DND-41 (cell line): Measurements from ENCODE around the gene FBXL3.

Experiments used
- ATAC-seq: fragments of 200-7000 bp; cut with Tn5 transposase; 3 replicates; pipeline ENCODE4 v1.9.1; 2021; ENCODE audit warnings: low read depth; ENCODE audit not compliant: insufficient read depth
- DNase-seq: peaks from one replicate; pipeline ENCODE4 v3.0.0-alpha.2; 2020
- H2AFZ ChIP-seq: 2 replicates; pipeline ENCODE4 v1.6.0; 2012; ENCODE audit warnings: low read depth, low read length
- H3K27ac ChIP-seq: 2 replicates; pipeline ENCODE4 v1.5.1; 2012; ENCODE audit warnings: low read length, inconsistent platforms
- H3K27me3 ChIP-seq: fragments of 200-600 bp; sonication (generic); 2 replicates; pipeline ENCODE4 v1.6.0; 2012; ENCODE audit warnings: low read length, mild to moderate bottlenecking, inconsistent platforms; ENCODE audit not compliant: insufficient read depth, poor library complexity
- H3K36me3 ChIP-seq: 2 replicates; pipeline ENCODE4 v1.5.1; 2012; ENCODE audit warnings: low read length, inconsistent platforms; ENCODE audit not compliant: insufficient read depth
- H3K4me1 ChIP-seq: 2 replicates; pipeline ENCODE4 v1.5.1; 2012; ENCODE audit warnings: mild to moderate bottlenecking, low read length; ENCODE audit not compliant: insufficient read depth
- H3K4me2 ChIP-seq: 2 replicates; pipeline ENCODE4 v1.6.0; 2012; ENCODE audit warnings: mild to moderate bottlenecking, moderate library complexity, low read length, inconsistent platforms; ENCODE audit not compliant: insufficient read depth
- H3K4me3 ChIP-seq, 2 experiments: fragments of 200-600 bp in 1 of 2; shearing (Covaris generic) in 1 of 2; 2 replicates each; pipeline ENCODE4 v1.5.1; 2012 to 2016; ENCODE audit warnings: inconsistent platforms in 2 of 2, low read length in 2 of 2, mild to moderate bottlenecking in 2 of 2, low read depth in 1 of 2, moderate library complexity in 1 of 2
- H3K79me2 ChIP-seq: 2 replicates; pipeline ENCODE4 v1.6.0; 2012; ENCODE audit warnings: low read length, inconsistent platforms; ENCODE audit not compliant: insufficient read depth
- H3K9ac ChIP-seq: 2 replicates; pipeline ENCODE4 v1.6.0; 2012; ENCODE audit warnings: low read depth, mild to moderate bottlenecking, inconsistent platforms, low read length, moderate library complexity
- H3K9me3 ChIP-seq: 2 replicates; pipeline ENCODE4 v1.5.1; 2012; ENCODE audit warnings: low read length, moderate library complexity, mild to moderate bottlenecking, inconsistent platforms; ENCODE audit not compliant: insufficient read depth, severe bottlenecking
- H4K20me1 ChIP-seq: 2 replicates; pipeline ENCODE4 v1.6.0; 2012; ENCODE audit warnings: low read length; ENCODE audit not compliant: insufficient read depth
- EZH2 ChIP-seq: IDR thresholded peaks from 3 replicates; pipeline ENCODE4 v1.6.1; 2012; ENCODE audit warnings: borderline replicate concordance, low read depth, mild to moderate bottlenecking, moderate library complexity, low read length, inconsistent platforms; ENCODE audit not compliant: severe bottlenecking
- TF ChIP-seq, protein P1 (sequence below): IDR thresholded peaks from 2 replicates; pipeline ENCODE4 v1.5.1; 2012; ENCODE audit warnings: borderline replicate concordance, low read length, moderate library complexity, mild to moderate bottlenecking; ENCODE audit not compliant: poor library complexity, severe bottlenecking; ENCODE audit errors: extremely low read depth

The FBXL3 gene

GRCh38 chr13:76973920-76974617 is 52.9 kb downstream of the FBXL3 start:
- ATAC-seq (no peak), DNase-seq (no peak)
- TF ChIP-seq, protein P1, sequence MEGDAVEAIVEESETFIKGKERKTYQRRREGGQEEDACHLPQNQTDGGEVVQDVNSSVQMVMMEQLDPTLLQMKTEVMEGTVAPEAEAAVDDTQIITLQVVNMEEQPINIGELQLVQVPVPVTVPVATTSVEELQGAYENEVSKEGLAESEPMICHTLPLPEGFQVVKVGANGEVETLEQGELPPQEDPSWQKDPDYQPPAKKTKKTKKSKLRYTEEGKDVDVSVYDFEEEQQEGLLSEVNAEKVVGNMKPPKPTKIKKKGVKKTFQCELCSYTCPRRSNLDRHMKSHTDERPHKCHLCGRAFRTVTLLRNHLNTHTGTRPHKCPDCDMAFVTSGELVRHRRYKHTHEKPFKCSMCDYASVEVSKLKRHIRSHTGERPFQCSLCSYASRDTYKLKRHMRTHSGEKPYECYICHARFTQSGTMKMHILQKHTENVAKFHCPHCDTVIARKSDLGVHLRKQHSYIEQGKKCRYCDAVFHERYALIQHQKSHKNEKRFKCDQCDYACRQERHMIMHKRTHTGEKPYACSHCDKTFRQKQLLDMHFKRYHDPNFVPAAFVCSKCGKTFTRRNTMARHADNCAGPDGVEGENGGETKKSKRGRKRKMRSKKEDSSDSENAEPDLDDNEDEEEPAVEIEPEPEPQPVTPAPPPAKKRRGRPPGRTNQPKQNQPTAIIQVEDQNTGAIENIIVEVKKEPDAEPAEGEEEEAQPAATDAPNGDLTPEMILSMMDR = no peak
- no peak for TF ChIP-seq EZH2
- Histone ChIP-seq H3K4me2 (no peak overlapping the region), H3K4me1 (no peaks in the 10 kb centered on the region), H3K9ac (no peak overlapping the region), H3K79me2 (no peaks in the 10 kb centered on the region), H3K4me3 (no peak overlapping the region), H3K27ac (no peak overlapping the region), H4K20me1 (no peaks in the 10 kb centered on the region), H3K9me3 (no peaks in the 10 kb centered on the region), H3K36me3 (no peaks in the 10 kb centered on the region), H3K27me3 (peaks cover 13% of the 10 kb centered on the region), H2AFZ (no peak overlapping the region)

DNA sequence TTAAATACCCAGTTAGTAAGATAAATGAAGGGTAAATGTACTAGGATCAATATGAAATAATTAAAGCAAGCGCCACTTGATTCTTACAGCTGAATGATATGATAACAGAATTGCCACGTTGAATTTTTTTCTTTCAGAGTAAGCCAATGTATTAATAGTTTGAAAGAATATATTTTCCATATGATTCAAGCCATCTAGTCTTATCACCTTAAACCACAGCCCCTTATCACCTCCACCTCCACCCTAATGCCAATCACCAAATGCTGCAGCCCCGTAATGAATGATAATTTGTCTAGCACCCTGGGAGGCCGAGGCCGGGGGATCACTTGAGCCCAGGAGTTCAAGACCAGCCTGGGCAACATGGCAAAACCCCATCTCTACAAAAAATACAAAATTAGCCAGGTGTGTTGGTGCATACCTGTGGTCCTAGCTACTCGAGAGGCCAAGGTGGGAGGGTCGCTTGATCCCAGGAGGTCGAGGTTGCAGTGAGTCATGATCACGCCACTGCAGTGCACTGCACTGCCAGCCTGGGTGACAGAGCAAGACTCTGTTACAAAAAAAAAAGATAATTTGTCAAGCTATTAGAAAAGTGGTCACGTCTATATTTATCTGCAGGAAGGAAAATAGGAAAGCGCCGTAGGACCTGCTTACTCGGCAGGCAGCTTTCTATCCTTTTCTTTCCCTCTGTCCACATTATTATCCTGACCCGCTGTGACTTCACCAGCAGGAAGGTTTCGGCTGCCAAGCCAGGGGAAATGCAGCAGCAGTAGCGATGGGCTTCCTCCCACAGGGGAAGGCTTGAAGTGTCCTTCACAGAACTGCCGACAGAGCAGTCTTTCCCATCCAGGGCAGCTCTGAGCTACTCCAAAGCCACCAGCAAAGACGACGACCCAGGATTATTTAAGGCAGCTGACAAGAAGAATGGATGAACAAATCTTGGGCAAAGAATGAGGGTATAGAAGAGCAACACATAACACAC is 54.8 kb downstream of the FBXL3 start:
- ATAC-seq (no peak), DNase-seq (no peak)
- Histone ChIP-seq H4K20me1 (no peaks in the 10 kb centered on the region), H3K79me2 (no peaks in the 10 kb centered on the region), H3K4me3 (no peak overlapping the region), H3K9ac (no peak overlapping the region), H3K27me3 (peaks cover 4% of the 10 kb centered on the region), H3K9me3 (no peaks in the 10 kb centered on the region), H3K36me3 (no peaks in the 10 kb centered on the region), H3K27ac (no peak overlapping the region), H3K4me1 (no peaks in the 10 kb centered on the region), H2AFZ (peak overlapping the region; percentile 33; the same call in 1 of the 2 replicates), H3K4me2 (no peak overlapping the region)
- no peak for TF ChIP-seq EZH2
- TF ChIP-seq, protein P1 = no peak

- Histone ChIP-seq H4K20me1 (no peaks in the 10 kb centered on the region), H3K4me3 (no peak overlapping the region), H2AFZ (no peak overlapping the region), H3K9me3 (no peaks in the 10 kb centered on the region), H3K4me2 (no peak overlapping the region), H3K4me1 (no peaks in the 10 kb centered on the region), H3K36me3 (no peaks in the 10 kb centered on the region), H3K79me2 (no peaks in the 10 kb centered on the region), H3K27ac (no peak overlapping the region), H3K27me3 (peaks cover 7% of the 10 kb centered on the region), H3K9ac (no peak overlapping the region)
- TF ChIP-seq, protein P1 = no peak
- no peak for TF ChIP-seq EZH2
- DNase-seq = no peak
- ATAC-seq = peak; percentile 49; the same call in 1 of the 3 replicates
These were observed 55.7 kb downstream of the FBXL3 start for GRCh38 chr13:76971215-76971614.
